Dendritic cell treated with granulocyte-macrophage colony-stimulating factor and Interleukin-4, amounts not matched to agents 40 ng/mL and 50 ng/mL, for 4 days (primary cell): ENCODE results near the gene PHTF2.
"Not testable (repeated sequence)": the region's sequence is repeated elsewhere in the genome, so short reads cannot be mapped to it uniquely, and the experiment has no call there.

Experiments
- H3K27ac Mint-ChIP-seq: one replicate; pipeline ENCODE4 v1.8.0; 2022; ENCODE audit warnings: mild to moderate bottlenecking, mixed read lengths
- H3K27me3 Mint-ChIP-seq: one replicate; pipeline ENCODE4 v1.8.0; 2022; ENCODE audit warnings: mild to moderate bottlenecking, mixed read lengths
- H3K36me3 Mint-ChIP-seq: one replicate; pipeline ENCODE4 v1.8.0; 2022; ENCODE audit warnings: low read depth, mixed read lengths
- H3K4me1 Mint-ChIP-seq: one replicate; pipeline ENCODE4 v1.8.0; 2022; ENCODE audit warnings: low read depth, mixed read lengths
- H3K4me3 Mint-ChIP-seq: one replicate; pipeline ENCODE4 v1.8.0; 2022; ENCODE audit warnings: mild to moderate bottlenecking, moderate library complexity, mixed read lengths
- H3K9me3 Mint-ChIP-seq: one replicate; pipeline ENCODE4 v1.8.0; 2022; ENCODE audit warnings: mixed read lengths
- intact Hi-C: fragments of 100-400 bp; cut with micrococcal nuclease; formaldehyde crosslinking; loops from one replicate; pipeline ENCODE4 v1.15.0; 2022

Gene PHTF2

GRCh38 chr7:77827999-77828398, 29.4 kb downstream of the PHTF2 start:
- Mint-ChIP-seq H3K4me1 (peaks cover 37% of the 10 kb centered on the region), H3K27me3 (no peaks in the 10 kb centered on the region), H3K36me3 (peaks cover 44% of the 10 kb centered on the region), H3K27ac (no peak overlapping the region), H3K9me3 (peaks cover 22% of the 10 kb centered on the region), H3K4me3 (no peak overlapping the region)
- intact Hi-C loops, result no loop called here

GRCh38 chr7:77830649-77831355, 32.2 kb downstream of the PHTF2 start:
- peak overlapping the region; percentile 46 for H3K27ac Mint-ChIP-seq
- H3K27me3 Mint-ChIP-seq, result no peaks in the 10 kb centered on the region
- intact Hi-C loops, result loop anchor here (5.0 kb wide), 1 partner anchor 34 kb away; the partner anchor contains the start of genes PHTF2 and TMEM60
- H3K4me1 Mint-ChIP-seq, result peaks cover 37% of the 10 kb centered on the region
- H3K9me3 Mint-ChIP-seq, result peaks cover 11% of the 10 kb centered on the region
- peaks cover 17% of the 10 kb centered on the region for H3K36me3 Mint-ChIP-seq
- H3K4me3 Mint-ChIP-seq, result no peak overlapping the region

- H3K27ac Mint-ChIP-seq, result no peak overlapping the region
- H3K36me3 Mint-ChIP-seq, result peaks cover 17% of the 10 kb centered on the region
- H3K27me3 Mint-ChIP-seq, result no peaks in the 10 kb centered on the region
- intact Hi-C loops, result loop anchor here (5.0 kb wide), 1 partner anchor 34 kb away; the partner anchor contains the start of genes PHTF2 and TMEM60
- peaks cover 37% of the 10 kb centered on the region for H3K4me1 Mint-ChIP-seq
- H3K9me3 Mint-ChIP-seq, result peaks cover 4% of the 10 kb centered on the region
- H3K4me3 Mint-ChIP-seq, result no peak overlapping the region
Observed at GRCh38 chr7:77831481-77831880, 32.9 kb downstream of the PHTF2 start.

GRCh38 chr7:77831953-77832352, 33.4 kb downstream of the PHTF2 start:
- H3K27ac Mint-ChIP-seq, result no peak overlapping the region
- no peak overlapping the region for H3K4me3 Mint-ChIP-seq
- peaks cover 16% of the 10 kb centered on the region for H3K36me3 Mint-ChIP-seq
- H3K4me1 Mint-ChIP-seq, result peaks cover 37% of the 10 kb centered on the region
- no peaks in the 10 kb centered on the region for H3K9me3 Mint-ChIP-seq
- no peaks in the 10 kb centered on the region for H3K27me3 Mint-ChIP-seq
- intact Hi-C loops, result loop anchor here (5.0 kb wide), 1 partner anchor 35 kb away; the partner anchor contains the start of genes PHTF2 and TMEM60

- no peak overlapping the region for H3K4me3 Mint-ChIP-seq
- H3K4me1 Mint-ChIP-seq, result peaks cover 42% of the 10 kb centered on the region
- peaks cover 16% of the 10 kb centered on the region for H3K36me3 Mint-ChIP-seq
- no peaks in the 10 kb centered on the region for H3K9me3 Mint-ChIP-seq
- intact Hi-C loops, result loop anchor here (5.0 kb wide), 1 partner anchor 36 kb away; the partner anchor contains the start of genes PHTF2 and TMEM60
- H3K27ac Mint-ChIP-seq, result no peak overlapping the region
- no peaks in the 10 kb centered on the region for H3K27me3 Mint-ChIP-seq
Observed at GRCh38 chr7:77833136-77833535, 34.6 kb downstream of the PHTF2 start.

- H3K36me3 Mint-ChIP-seq, H3K27me3 Mint-ChIP-seq: not testable (repeated sequence)
Observed at GRCh38 chr7:77836425-77836824, 37.9 kb downstream of the PHTF2 start.

GRCh38 chr7:77837275-77837674, 38.7 kb downstream of the PHTF2 start:
- no peaks in the 10 kb centered on the region for H3K9me3 Mint-ChIP-seq
- peaks cover 10% of the 10 kb centered on the region for H3K36me3 Mint-ChIP-seq
- intact Hi-C loops, result no loop called here
- no peaks in the 10 kb centered on the region for H3K27me3 Mint-ChIP-seq
- peaks cover 29% of the 10 kb centered on the region for H3K4me1 Mint-ChIP-seq
- H3K27ac Mint-ChIP-seq, result no peak overlapping the region
- H3K4me3 Mint-ChIP-seq, result no peak overlapping the region

More at GRCh38 chr7:77836425-77836824, 37.9 kb downstream of the PHTF2 start:
- H3K4me3 Mint-ChIP-seq, H3K9me3 Mint-ChIP-seq, H3K27ac Mint-ChIP-seq, intact Hi-C loops: not testable (repeated sequence)
- peaks cover 30% of the 10 kb centered on the region for H3K4me1 Mint-ChIP-seq

DNA sequence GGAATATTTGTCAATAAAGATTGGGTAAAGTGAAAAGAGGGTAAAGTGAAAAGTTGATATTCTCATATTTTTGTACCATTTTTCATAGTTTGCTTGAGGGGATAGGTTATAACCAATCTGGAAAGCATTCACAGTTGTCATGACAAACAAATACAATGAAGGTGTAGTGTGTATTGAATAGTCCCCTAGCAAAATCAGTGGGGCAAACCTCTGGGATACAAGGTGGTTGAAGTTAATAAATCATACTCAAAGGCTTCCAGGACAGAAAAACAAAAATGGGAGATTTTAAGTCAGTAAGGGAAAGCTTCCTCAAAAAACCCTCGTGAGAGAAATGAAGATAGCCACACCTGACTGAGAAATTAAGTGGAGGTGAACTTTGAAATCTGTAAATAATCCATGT, 39.4 kb downstream of the PHTF2 start:
- Mint-ChIP-seq H3K27ac (no peak overlapping the region), H3K4me1 (peaks cover 33% of the 10 kb centered on the region), H3K27me3 (no peaks in the 10 kb centered on the region), H3K4me3 (no peak overlapping the region), H3K9me3 (no peaks in the 10 kb centered on the region), H3K36me3 (peaks cover 10% of the 10 kb centered on the region)
- intact Hi-C loops, result no loop called here

- Mint-ChIP-seq H3K27ac (no peak overlapping the region), H3K4me1 (peaks cover 35% of the 10 kb centered on the region), H3K4me3 (no peak overlapping the region), H3K27me3 (no peaks in the 10 kb centered on the region), H3K36me3 (peaks cover 13% of the 10 kb centered on the region), H3K9me3 (no peaks in the 10 kb centered on the region)
- intact Hi-C loops, result no loop called here
Observed at GRCh38 chr7:77838929-77839491, 40.4 kb downstream of the PHTF2 start.

GRCh38 chr7:77839919-77840318, 41.3 kb downstream of the PHTF2 start:
- Mint-ChIP-seq H3K36me3 (peaks cover 18% of the 10 kb centered on the region), H3K27ac (no peak overlapping the region), H3K4me1 (peaks cover 29% of the 10 kb centered on the region), H3K9me3 (no peaks in the 10 kb centered on the region), H3K27me3 (no peaks in the 10 kb centered on the region), H3K4me3 (no peak overlapping the region)
- intact Hi-C loops, result no loop called here

DNA sequence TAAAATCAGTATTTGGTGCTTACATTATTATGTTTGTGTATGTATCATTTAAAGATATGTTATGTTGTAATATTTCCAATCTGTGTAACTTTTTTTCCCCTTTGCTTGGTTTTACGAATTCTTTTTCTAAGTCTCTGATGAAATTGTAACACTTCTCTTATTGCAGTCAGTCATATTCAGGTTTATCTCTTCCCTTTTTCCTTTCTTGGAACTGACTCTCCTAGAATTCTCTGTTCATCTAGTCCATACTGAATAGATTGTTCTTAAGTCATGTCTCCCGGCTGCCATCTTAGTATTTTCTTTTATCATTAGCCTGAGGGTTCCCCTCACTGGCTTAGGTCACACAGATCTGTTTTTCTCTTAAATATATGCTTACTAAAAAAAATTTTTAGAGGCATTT, 44.6 kb downstream of the PHTF2 start:
- Mint-ChIP-seq H3K4me1 (peaks cover 34% of the 10 kb centered on the region), H3K27me3 (no peaks in the 10 kb centered on the region), H3K9me3 (no peaks in the 10 kb centered on the region), H3K27ac (peak overlapping the region; percentile 80), H3K36me3 (peaks cover 20% of the 10 kb centered on the region), H3K4me3 (no peak overlapping the region)
- intact Hi-C loops, result no loop called here

GRCh38 chr7:77846317-77847092, 47.9 kb downstream of the PHTF2 start:
- Mint-ChIP-seq H3K36me3 (peaks cover 35% of the 10 kb centered on the region), H3K27ac (peak overlapping the region; percentile 66), H3K9me3 (no peaks in the 10 kb centered on the region), H3K27me3 (no peaks in the 10 kb centered on the region), H3K4me1 (peaks cover 36% of the 10 kb centered on the region), H3K4me3 (no peak overlapping the region)
- intact Hi-C loops, result no loop called here

DNA sequence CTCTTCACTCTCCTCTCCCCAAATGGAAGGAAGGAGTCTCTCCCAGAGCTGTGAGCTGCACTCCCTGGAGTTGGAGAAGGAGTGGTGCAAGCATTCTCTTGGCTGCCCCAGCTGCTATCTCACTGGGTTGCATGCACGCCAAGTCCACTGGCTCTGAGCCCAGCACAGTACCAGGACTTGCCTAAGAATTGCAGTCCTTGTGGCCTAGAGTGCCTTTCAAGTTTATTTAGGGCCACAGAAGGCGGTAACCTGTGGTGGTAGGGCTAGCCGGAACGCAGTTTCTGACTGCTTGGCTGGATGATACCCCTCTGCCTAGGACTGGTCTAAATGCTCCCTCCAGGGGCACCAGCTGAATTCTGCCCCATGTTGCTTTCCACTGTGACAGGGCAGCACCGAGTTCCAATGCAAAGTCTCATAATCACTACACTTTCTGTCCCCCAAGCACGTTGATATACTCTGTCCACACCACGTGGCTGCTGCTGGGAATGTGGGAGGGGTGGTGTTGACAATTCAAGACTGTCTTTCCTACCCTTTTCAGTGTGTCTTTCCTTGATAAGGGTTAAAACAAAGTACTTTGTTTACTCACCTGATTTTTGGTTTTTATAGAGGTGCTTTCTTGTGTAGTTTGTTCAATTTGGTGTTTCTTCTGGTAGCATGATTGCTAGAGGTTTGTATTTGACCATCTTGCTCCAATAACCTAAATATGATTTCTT, 57.0 kb downstream of the PHTF2 start:
- no peak overlapping the region for H3K27ac Mint-ChIP-seq
- H3K27me3 Mint-ChIP-seq, result no peaks in the 10 kb centered on the region
- H3K4me1 Mint-ChIP-seq, result peaks cover 31% of the 10 kb centered on the region
- H3K4me3 Mint-ChIP-seq, result no peak overlapping the region
- H3K9me3 Mint-ChIP-seq, result no peaks in the 10 kb centered on the region
- intact Hi-C loops, result loop anchor here (10.0 kb wide), 1 partner anchor 49 kb away; no protein-coding TSS in a partner anchor
- H3K36me3 Mint-ChIP-seq, result peaks cover 39% of the 10 kb centered on the region
